ENCODE measurements around the gene ZNF275. TPM values are rescaled to one million over a fixed set of nuclear protein-coding genes. Genes with fewer than 3 reads are reported as not detected.

Gene ZNF275
- total RNA-seq, 3 donors from 2014 or later (not counting 1 experiment from before 2014, with no cell fraction given) = 9.1 to 17.4 (median 17.3) TPM

DNA sequence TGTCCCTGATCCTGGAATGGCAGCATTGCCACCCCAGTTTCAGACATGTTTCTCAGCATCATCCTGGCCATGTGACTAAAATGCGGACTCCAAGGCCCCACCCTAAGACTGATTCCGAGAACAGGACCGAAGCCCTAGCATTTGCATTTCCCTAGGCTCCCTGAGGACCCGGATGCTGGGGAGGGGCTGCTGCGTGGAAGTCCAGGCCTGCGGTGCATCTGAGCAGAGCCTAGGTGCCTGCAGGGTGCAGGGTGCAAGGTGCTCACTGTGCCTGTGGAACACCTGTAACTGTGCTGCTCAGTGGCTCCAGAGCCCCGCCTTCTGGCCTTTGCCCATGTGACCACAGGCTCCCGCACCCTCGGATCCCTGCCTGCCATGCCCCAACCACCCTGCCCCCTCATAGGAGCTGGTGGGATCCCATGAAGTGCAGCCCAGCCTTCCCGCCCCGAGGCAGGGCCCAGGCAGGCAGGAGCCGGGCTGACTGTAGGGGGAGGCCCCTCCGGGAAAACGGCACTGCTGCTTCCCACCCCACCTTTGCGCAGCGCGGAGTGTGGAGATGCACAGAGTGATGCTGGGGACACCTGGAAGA lies 27.3 kb upstream of the ZNF275 start:
- intact Hi-C loops (cut with micrococcal nuclease) = no loop called here

GRCh38 chrX:153307276-153308178 lies 26.4 kb upstream of the ZNF275 start:
- no peaks in the 10 kb centered on the region for H3K9me3 ChIP-seq (ENCODE audit: control insufficient read depth, insufficient read depth, low read length)
- H3K4me1 Mint-ChIP-seq = no peaks in the 10 kb centered on the region
- no peak overlapping the region for H3K4me3 ChIP-seq (ENCODE audit: low read length)
- 82% methylated on average over 8 of the region's 12 CpGs for WGBS (ENCODE audit: insufficient coverage)
- no peaks in the 10 kb centered on the region for H3K36me3 Mint-ChIP-seq
- no peak overlapping the region for H3K27ac Mint-ChIP-seq
- TF ChIP-seq CTCF (IDR thresholded peaks at IDR 0.05) = no peak
- H3K27me3 ChIP-seq (ENCODE audit: control insufficient read depth, insufficient read depth, low read length) = no peaks in the 10 kb centered on the region
- no peak overlapping the region for H3K27ac ChIP-seq (ENCODE audit: low read length)
- no peak for ATAC-seq
- no peaks in the 10 kb centered on the region for H3K36me3 ChIP-seq (ENCODE audit: control insufficient read depth, insufficient read depth, low read length)
- no peak overlapping the region for H3K4me3 Mint-ChIP-seq
- H3K4me1 ChIP-seq (ENCODE audit: control insufficient read depth, insufficient read depth, low read length) = no peaks in the 10 kb centered on the region
- peaks cover 14 to 24% of the 10 kb centered on the region in 2 donors for H3K27me3 Mint-ChIP-seq (ENCODE audit: low read depth in 2 of 2)
- DNase-seq = no peak
- H3K9me3 Mint-ChIP-seq = no peaks in the 10 kb centered on the region
- intact Hi-C loops (cut with micrococcal nuclease) = no loop called here

More for the DNA sequence above, 27.3 kb upstream of the ZNF275 start:
- Mint-ChIP-seq H3K4me3 (no peak overlapping the region), H3K9me3 (no peaks in the 10 kb centered on the region), H3K27ac (no peak overlapping the region), H3K36me3 (no peaks in the 10 kb centered on the region), H3K27me3 (ENCODE audit: low read depth in 2 of 2) (peaks cover 14 to 24% of the 10 kb centered on the region in 2 donors), H3K4me1 (no peaks in the 10 kb centered on the region)
- Histone ChIP-seq H3K27ac (ENCODE audit: low read length) (no peak overlapping the region), H3K4me3 (ENCODE audit: low read length) (no peak overlapping the region), H3K27me3 (ENCODE audit: control insufficient read depth, insufficient read depth, low read length) (no peaks in the 10 kb centered on the region), H3K9me3 (ENCODE audit: control insufficient read depth, insufficient read depth, low read length) (no peaks in the 10 kb centered on the region), H3K36me3 (ENCODE audit: control insufficient read depth, insufficient read depth, low read length) (no peaks in the 10 kb centered on the region), H3K4me1 (ENCODE audit: control insufficient read depth, insufficient read depth, low read length) (no peaks in the 10 kb centered on the region)
- DNase-seq (no peak), ATAC-seq (no peak)
- no peak for TF ChIP-seq CTCF (IDR thresholded peaks at IDR 0.05)
- 84% methylated on average over 15 of the region's 17 CpGs for WGBS (ENCODE audit: insufficient coverage)

DNA sequence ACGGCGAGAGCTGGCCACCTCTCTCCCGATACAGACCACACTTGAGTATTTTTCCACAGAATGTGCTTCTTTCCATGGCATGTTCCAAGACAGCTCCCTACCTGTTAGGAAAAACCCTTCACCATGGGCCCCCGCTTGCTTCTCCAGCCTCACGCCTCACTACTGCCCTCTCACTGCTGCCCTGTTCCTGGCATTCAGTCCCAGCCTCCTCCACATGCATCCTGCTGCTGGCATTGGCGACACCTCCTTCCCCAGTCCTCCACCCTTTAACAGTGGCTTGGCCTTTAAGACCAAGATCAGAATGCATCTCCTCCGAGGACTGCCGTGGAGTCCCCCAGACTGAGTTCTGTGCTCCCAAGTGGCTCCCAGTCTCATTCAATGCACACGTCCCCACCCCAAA lies 23.1 kb upstream of the ZNF275 start:
- ATAC-seq = no peak
- Histone ChIP-seq H3K27ac (ENCODE audit: low read length) (no peak overlapping the region), H3K4me3 (ENCODE audit: low read length) (no peak overlapping the region), H3K9me3 (ENCODE audit: control insufficient read depth, insufficient read depth, low read length) (no peaks in the 10 kb centered on the region), H3K27me3 (ENCODE audit: control insufficient read depth, insufficient read depth, low read length) (no peaks in the 10 kb centered on the region), H3K4me1 (ENCODE audit: control insufficient read depth, insufficient read depth, low read length) (no peaks in the 10 kb centered on the region), H3K36me3 (ENCODE audit: control insufficient read depth, insufficient read depth, low read length) (no peaks in the 10 kb centered on the region)
- H3K4me3 Mint-ChIP-seq = no peak overlapping the region
- TF ChIP-seq CTCF (IDR thresholded peaks at IDR 0.05) = no peak
- H3K27ac Mint-ChIP-seq = no peak overlapping the region
- 91% methylated on average over 9 of the region's 9 CpGs for WGBS (ENCODE audit: insufficient coverage)
- H3K36me3 Mint-ChIP-seq = no peaks in the 10 kb centered on the region
- DNase-seq = no peak
- no peaks in the 10 kb centered on the region for H3K9me3 Mint-ChIP-seq
- H3K4me1 Mint-ChIP-seq = no peaks in the 10 kb centered on the region
- intact Hi-C loops (cut with micrococcal nuclease) = no loop called here
- peaks cover 0 to 6% of the 10 kb centered on the region in 2 donors for H3K27me3 Mint-ChIP-seq (ENCODE audit: low read depth in 2 of 2)
